Measurements from ENCODE around the gene ADAMTS16. TPM values are rescaled to one million over a fixed set of nuclear protein-coding genes. Genes with fewer than 3 reads are reported as not detected.

Gene ADAMTS16
- total RNA-seq, 1 donor = not detected

- DNase-seq (ENCODE audit: low read depth in 2 of 3, low spot score in 2 of 3) = no peak
These were observed 166.6 kb downstream of the ADAMTS16 start for GRCh38 chr5:5306696-5307095.

GRCh38 chr5:5308319-5308718 is 168.2 kb downstream of the ADAMTS16 start:
- no peak for DNase-seq (ENCODE audit: low read depth in 2 of 3, low spot score in 2 of 3)

- DNase-seq (ENCODE audit: low read depth in 2 of 3, low spot score in 2 of 3) = no peak
These were observed 169.5 kb downstream of the ADAMTS16 start for GRCh38 chr5:5309645-5310044.

- no peak for DNase-seq (ENCODE audit: low read depth in 2 of 3, low spot score in 2 of 3)
These were observed 173.0 kb downstream of the ADAMTS16 start for GRCh38 chr5:5313101-5313635.

GRCh38 chr5:5314166-5314565 is 174.0 kb downstream of the ADAMTS16 start:
- no peak for DNase-seq (ENCODE audit: low read depth in 2 of 3, low spot score in 2 of 3)

GRCh38 chr5:5314626-5315025 is 174.5 kb downstream of the ADAMTS16 start:
- no peak for DNase-seq (ENCODE audit: low read depth in 2 of 3, low spot score in 2 of 3)

- no peak for DNase-seq (ENCODE audit: low read depth in 2 of 3, low spot score in 2 of 3)
These were observed 175.2 kb downstream of the ADAMTS16 start for GRCh38 chr5:5315068-5315980.

- DNase-seq (ENCODE audit: low read depth in 2 of 3, low spot score in 2 of 3) = no peak
These were observed 176.2 kb downstream of the ADAMTS16 start for GRCh38 chr5:5316334-5316733.

- DNase-seq (ENCODE audit: low read depth in 2 of 3, low spot score in 2 of 3) = no peak
These were observed 177.8 kb downstream of the ADAMTS16 start for GRCh38 chr5:5317976-5318375.

GRCh38 chr5:5318426-5319190 is 178.5 kb downstream of the ADAMTS16 start:
- no peak for DNase-seq (ENCODE audit: low read depth in 2 of 3, low spot score in 2 of 3)

GRCh38 chr5:5320062-5320805 is 180.1 kb downstream of the ADAMTS16 start:
- DNase-seq (ENCODE audit: low read depth in 2 of 3, low spot score in 2 of 3) = no peak

- no peak for DNase-seq (ENCODE audit: low read depth in 2 of 3, low spot score in 2 of 3)
These were observed 181.0 kb downstream of the ADAMTS16 start for GRCh38 chr5:5321137-5321536.

- no peak for DNase-seq (ENCODE audit: low read depth in 2 of 3, low spot score in 2 of 3)
These were observed 183.4 kb downstream of the ADAMTS16 start for GRCh38 chr5:5323551-5323950.

- no peak for DNase-seq (ENCODE audit: low read depth in 2 of 3, low spot score in 2 of 3)
These were observed 186.1 kb downstream of the ADAMTS16 start for GRCh38 chr5:5326115-5326758.

- no peak for DNase-seq (ENCODE audit: low read depth in 2 of 3, low spot score in 2 of 3)
These were observed 187.0 kb downstream of the ADAMTS16 start for GRCh38 chr5:5327126-5327525.

GRCh38 chr5:5330728-5331452 is 190.8 kb downstream of the ADAMTS16 start:
- no peak for DNase-seq (ENCODE audit: low read depth in 2 of 3, low spot score in 2 of 3)

- no peak for DNase-seq (ENCODE audit: low read depth in 2 of 3, low spot score in 2 of 3)
These were observed 191.7 kb downstream of the ADAMTS16 start for GRCh38 chr5:5331848-5332247.

GRCh38 chr5:5332287-5332686 is 192.2 kb downstream of the ADAMTS16 start:
- no peak for DNase-seq (ENCODE audit: low read depth in 2 of 3, low spot score in 2 of 3)

GRCh38 chr5:5335107-5335506 is 195.0 kb downstream of the ADAMTS16 start:
- DNase-seq (ENCODE audit: low read depth in 2 of 3, low spot score in 2 of 3) = no peak

All from hematopoietic multipotent progenitor cell (in vitro differentiated cells).